GM19463 (cell line): Measurements from ENCODE around the gene COP1.

ENCODE experiments used
- ATAC-seq: cut with Tn5 transposase; IDR thresholded peaks from one replicate; pipeline ENCODE4 v1.9.1; 2021; ENCODE audit warnings: mild to moderate bottlenecking, moderate library complexity; ENCODE audit not compliant: unreplicated experiment

The COP1 gene

DNA sequence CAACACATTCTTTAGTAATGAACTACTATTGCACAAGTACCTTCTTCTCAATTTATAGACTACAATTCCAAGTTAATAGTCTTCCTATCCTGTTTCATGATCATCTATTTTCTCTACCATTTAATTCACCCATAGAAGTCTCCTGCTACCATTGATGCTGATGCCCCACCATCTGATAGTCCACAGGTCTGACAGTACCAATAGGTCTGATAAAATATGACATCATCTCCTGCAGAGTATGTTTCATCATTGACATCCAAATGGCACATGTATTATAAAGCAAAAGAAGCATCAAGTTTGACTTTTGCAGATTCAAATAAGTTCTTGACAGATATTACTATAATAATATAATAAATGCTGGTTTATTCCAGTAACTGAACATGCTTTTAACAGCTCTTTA is 5.5 kb downstream of the COP1 start:
- ATAC-seq = no peak

DNA sequence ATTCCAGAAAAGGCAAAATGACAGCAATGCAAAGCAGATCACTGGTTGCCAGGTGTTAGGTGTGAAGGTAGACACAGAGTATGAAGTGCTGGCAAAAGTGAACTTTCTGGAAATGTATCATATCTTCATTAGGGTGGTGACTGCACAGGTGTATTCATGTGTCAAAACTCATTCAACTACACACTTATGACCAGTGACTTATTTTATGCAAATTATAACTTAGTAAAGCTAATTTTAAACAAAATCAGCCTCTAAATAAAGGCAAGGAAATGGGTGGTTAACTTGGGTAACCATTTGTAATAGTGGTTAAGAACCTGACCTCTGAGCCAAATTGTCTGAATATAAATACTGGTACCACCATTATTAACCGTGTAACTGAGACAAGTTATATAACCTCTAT is 7.4 kb downstream of the COP1 start:
- peak; percentile 44 for ATAC-seq

GRCh38 chr1:176198413-176198812 is 8.7 kb downstream of the COP1 start:
- no peak for ATAC-seq

GRCh38 chr1:176196728-176197127 is 10.4 kb downstream of the COP1 start:
- no peak for ATAC-seq

DNA sequence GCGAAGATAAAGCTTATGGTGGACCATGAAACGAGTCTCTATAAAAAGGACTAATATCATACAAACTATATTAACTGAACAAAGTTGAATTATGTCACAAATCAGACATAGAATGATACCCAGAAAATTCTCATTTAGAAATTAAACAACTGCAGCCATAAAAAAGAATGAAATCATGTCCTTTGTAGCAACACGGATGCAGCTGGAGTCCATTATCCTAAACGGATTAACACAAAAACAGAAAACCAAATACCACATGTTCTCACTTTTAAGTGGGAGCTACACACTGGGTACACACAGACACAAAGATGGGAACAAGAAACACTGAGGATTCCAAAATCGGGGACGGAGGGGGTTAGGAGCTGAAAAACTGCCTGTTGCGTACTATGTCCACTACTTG is 11.5 kb downstream of the COP1 start:
- ATAC-seq = no peak

- no peak for ATAC-seq
Observed at GRCh38 chr1:176193663-176194062, 13.4 kb downstream of the COP1 start.

GRCh38 chr1:176193023-176193422 is 14.1 kb downstream of the COP1 start:
- ATAC-seq = peak; percentile 93

- ATAC-seq = no peak
Observed at GRCh38 chr1:176188604-176189003, 18.5 kb downstream of the COP1 start.

- ATAC-seq = no peak
Observed at GRCh38 chr1:176187001-176187400, 20.1 kb downstream of the COP1 start.

DNA sequence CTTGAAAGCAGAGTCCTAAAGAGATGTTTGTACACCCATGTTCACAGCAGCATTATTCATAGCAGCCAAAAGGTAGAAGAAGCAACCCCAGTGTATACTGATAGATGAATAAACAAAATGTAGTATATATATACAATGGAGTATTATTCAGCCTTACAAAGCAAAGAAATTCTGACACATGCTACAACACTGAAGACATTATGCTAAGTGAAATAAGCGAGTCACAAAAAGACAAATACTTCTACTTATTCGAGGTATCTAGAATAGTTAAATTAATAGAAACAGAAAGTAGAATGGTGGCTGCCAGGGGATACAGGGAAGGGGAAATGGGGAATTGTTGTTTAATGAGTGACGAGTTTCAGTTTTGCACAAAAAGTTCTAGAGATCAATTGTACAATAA is 23.5 kb downstream of the COP1 start:
- ATAC-seq = peak; percentile 82

DNA sequence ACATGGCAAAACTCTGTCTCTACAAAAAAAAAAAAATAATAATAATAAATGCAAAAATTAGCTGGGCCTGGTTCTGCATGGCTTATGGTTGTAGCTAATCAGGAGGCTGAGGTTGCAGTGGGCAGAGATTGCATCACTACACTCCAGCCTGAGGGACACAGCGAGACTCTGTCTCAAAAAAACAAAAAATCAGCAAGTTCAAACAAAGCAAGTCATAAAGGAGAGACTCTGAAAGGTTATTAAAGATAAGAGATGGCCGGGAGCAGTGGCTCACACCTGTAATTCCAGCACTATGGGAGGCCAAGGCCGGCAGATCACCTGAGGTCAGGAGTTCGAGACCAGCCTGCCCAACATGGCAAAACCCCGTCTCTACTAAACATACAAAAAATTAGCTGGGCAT is 28.8 kb downstream of the COP1 start:
- no peak for ATAC-seq

GRCh38 chr1:176177764-176178163 is 29.3 kb downstream of the COP1 start:
- ATAC-seq = peak; percentile 91

DNA sequence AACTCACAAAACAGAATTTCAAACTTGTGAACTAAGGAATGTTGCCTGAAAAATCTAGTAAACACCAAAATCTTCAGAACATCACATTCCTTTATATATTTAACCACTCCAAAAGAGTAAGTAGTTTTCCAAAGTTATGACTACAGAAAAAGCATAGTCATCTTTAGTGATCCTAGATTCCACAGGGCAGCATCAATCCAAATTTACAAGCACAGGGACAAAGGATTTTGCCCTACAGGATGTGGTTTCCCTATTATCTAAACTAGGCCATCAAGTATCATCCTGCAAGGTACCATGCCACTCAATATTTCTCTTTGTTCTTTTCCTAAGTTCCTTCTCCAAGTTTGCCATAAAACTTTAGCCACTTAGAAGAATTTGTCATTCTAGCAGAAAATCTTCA is 33.0 kb downstream of the COP1 start:
- no peak for ATAC-seq

GRCh38 chr1:176172215-176172614 is 34.9 kb downstream of the COP1 start:
- no peak for ATAC-seq

DNA sequence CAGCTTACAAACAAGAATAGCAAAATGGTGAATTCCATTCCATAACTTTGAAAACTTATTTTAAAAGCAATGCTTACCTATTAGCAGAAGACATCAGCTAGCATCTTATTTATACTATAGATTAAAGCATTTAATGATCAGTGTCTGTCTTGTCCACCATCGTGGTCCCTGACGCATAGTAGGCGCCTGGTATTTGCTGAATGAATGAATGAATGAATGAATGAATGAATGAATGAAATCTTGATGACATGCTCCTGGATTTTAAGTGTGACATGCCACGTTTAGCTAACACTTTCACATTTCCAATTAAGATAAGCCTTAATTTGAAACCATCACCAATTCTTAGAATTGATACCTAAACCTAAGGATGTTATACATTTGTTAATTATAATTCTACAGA is 39.9 kb downstream of the COP1 start:
- ATAC-seq = no peak

GRCh38 chr1:176165573-176165972 is 41.5 kb downstream of the COP1 start:
- ATAC-seq = no peak

GRCh38 chr1:176164014-176164678 is 42.9 kb downstream of the COP1 start:
- ATAC-seq = no peak

DNA sequence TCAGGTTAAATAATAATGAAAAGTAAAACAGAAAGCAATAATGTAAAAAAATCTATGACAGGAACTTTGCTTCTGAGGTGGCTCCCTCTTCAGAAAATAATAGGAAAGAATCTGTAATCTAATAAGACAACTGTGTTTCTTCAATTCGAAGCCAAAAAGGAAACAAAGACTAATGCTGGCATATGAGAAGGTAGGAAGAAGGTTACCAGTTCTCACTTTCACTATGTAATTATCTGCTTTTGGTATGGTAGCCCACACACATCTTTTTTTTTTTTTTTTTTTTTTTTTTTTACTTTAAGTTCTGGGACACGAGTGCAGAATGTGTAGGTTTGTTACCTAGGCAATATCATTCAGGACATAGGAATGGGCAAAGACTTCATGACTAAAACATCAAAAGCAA is 47.1 kb downstream of the COP1 start:
- no peak for ATAC-seq

DNA sequence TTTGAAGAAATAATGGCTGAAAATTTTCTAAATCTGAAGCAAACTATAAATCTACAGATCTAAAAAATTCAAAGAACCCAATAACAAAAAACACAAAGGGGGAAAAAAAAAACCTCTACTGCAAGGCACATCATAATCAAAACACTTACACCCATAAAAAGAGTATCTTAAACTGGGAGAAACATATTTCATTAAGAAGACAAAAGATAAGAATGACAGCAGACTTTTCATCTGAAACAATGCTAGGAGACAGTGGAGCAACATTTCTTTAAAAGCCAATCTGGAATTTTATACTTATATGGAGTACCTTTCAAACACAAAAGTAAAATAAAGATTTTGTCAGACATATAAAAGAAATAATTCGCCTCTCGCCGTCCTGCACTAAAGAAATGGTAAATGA is 49.1 kb downstream of the COP1 start:
- ATAC-seq = no peak

GRCh38 chr1:176149939-176150807 is 56.9 kb downstream of the COP1 start:
- no peak for ATAC-seq

DNA sequence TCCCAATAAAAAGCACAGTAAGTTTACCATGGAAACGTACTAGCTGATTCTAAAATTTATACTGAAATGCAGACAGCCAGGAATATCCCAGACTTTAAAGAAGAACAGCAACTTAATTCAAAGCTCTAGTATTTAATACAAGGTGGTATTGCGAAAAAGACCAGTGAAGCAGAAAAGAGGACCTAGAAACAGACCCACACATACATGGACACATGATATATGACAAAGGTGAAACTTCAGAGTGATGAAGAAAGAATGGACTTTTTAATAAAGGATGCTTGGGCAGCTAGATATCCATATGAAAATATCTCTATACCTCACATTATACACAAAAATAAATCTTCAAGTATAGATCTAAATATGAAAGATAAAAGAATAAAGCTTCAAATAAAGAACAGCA is 62.6 kb downstream of the COP1 start:
- ATAC-seq = no peak

GRCh38 chr1:176142973-176143372 is 64.1 kb downstream of the COP1 start:
- no peak for ATAC-seq
